IPS-NIHi7 (cell line): ENCODE measurements around the gene PRR15.
"Not testable (repeated sequence)": the region's sequence is repeated elsewhere in the genome, so short reads cannot be mapped to it uniquely, and the experiment has no call there.

Experiments used
- DNase-seq: peaks from one replicate; pipeline ENCODE4 v3.0.0; 2012; ENCODE audit warnings: mixed read lengths; ENCODE audit errors: extremely low spot score

PRR15 gene, protein sequence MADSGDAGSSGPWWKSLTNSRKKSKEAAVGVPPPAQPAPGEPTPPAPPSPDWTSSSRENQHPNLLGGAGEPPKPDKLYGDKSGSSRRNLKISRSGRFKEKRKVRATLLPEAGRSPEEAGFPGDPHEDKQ

DNA sequence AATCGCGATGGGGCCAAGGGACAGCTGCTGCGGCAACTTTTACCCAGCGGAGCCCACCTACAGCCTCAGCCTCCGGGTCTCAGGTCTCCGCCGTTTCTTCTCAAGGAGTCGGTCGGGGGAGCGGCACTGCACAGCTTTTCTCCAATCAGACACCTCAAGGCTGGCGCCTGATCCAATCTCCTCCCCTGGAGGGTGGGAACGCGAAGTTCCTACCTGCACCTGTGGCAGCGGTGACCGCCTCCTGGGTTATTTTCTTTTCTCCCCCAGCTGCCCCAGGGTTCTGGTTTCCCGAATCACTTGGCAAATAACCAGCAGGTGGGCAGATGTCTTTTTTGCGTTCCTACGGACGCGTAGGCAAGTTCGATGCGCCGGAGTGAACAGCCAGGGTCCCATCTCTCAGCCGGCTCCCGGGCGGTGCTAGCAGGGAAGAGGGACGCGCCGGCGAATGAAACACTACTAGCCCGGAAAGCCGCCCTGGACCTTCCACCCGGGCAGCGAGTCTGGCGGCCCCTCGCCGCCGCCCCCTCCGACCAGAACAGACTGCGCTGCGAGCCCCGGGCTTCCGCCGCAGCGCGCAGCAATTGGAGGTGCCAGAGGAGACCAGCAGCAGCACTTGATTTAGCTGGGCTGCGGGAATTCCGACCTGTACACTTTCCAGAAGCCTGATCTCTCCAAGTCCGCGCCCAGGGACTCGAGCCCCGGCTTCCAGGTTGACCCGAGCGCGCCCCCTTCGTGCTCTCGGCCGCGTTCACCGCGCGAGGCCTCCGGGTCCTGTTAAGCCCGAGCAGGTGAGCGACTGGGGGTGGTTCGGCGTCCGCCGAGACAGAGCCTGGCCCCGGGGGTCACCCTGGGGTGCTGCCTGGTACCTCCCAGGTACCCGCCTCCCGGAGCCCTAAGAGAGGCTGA is at the start of gene PRR15:
PRR15 (plus strand) TSS at position 246 of the 906 bp plus-strand sequence. CDS start 2,495 bp downstream, outside the sequence.
- peak; percentile 85 for DNase-seq

DNA sequence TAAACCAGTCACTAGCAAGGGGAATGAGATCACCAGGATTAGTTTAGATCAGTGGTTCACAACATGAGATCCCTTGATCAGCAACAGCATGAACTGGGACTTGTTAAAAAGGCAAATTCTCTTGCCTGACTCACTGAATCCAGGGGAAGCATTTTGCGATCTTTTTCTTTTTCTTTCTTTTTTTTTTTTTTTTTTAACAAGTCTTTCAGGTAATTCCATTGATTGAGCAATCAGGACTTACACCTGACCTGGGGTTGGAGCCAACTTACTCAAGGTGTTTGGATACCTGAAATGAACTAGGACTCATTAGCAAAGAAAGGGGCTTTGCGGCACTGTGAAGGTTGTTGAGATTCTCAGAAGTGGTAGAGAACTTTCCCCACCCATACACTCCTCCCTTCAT is 47.1 kb upstream of the PRR15 start:
- no peak for DNase-seq

DNA sequence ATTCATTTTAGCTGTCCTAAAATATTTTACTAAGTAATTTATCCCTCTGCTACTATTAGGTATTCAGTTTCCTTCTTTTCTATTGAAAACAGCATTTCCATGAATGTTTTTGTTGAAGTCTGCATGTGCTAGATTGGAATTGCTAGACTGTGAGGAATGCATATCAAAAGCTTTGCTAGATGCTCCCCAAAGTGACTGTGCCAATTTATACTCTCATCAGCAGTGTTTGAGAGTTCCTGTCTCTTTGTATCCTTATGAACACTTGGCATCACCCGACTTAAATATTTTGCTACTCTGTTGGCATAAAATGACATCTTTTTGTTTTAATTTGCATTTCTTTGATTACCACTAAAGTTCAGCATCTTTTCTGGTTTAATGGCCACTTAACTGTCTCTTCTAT is 45.0 kb upstream of the PRR15 start:
- DNase-seq = no peak

DNA sequence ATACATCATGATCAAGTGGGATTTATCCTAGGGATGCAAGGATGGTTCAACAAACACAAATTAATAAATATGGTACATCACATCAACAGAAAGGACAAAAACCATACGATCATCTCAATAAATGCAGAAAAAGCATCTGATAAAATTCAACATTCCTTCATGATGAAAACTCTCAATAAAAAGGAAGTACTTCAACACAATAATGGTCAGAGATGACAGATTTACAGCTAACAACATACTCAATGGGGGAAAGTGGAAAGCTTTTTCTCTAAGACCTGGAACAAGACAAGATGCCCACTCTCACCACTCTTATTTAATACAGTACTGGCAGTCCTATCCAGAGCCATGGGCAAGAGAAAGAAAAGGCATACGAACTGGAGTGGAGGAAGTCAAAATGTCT is 39.9 kb upstream of the PRR15 start:
- DNase-seq = no peak

DNA sequence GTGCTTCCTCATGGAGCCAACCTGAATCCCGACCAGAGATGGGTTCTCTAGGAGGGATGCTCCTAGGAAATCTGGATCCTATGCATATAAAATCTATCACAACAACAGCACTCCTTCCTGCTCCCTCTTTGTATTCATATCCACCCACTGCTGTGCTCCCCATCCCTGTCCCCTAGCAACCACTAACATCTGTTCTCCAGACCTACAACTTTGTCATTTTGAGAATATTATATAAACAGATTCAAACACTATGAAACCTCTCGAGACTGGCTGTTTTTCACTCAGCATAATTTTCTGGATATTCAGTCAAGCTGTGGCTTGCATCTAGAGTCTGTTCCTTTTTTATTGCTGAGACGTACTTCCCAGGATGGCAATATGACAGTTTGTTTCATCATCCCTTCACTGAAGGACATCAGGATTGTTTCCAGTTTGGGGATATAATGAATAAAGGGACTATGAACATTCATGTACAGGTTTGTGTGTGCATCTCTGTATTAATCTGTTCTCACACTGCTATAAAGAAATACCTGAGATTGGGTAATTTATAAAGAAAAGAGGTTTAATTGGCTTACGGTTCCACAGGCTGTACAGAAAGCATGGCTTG is 36.0 kb upstream of the PRR15 start:
- no peak for DNase-seq

DNA sequence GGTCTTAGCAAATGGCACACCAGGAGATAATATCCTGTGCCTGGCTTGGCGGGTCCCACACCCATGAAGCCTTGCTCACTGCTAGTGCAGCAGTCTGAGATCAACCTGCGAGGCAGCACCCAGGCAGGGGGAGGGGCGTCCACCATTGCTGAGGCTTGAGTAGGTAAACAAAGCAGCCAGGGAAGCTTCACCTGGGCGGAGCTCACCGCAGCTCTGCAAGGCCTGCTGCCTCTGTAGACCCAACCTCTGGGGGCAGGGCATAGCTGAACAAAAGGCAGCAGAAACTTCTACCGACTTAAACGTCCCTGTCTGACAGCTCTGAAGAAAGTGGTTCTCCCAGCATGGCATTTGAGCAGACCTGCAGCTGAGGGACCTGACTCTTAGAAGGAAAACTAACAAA is 35.1 kb upstream of the PRR15 start:
- not testable (repeated sequence) for DNase-seq

DNA sequence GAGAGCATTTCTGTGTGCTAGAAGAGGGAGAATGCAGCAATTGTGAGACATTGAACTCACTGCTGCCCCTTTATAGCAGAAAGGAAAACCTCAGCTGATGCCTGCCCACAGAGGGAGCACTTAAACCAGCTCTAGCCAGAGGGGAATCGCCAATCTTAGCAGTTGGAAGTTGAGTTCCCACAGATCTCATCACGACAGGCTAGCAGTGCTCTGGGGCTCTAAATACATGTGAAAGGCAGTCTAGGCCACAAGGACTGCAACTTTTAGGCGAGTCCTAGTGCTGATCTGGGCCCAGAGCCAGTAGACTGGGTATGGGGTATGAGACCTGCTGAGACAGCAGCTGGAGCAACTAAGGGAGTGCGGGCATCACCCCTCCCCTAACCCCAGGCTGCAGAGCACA is 25.2 kb upstream of the PRR15 start:
- no peak for DNase-seq

DNA sequence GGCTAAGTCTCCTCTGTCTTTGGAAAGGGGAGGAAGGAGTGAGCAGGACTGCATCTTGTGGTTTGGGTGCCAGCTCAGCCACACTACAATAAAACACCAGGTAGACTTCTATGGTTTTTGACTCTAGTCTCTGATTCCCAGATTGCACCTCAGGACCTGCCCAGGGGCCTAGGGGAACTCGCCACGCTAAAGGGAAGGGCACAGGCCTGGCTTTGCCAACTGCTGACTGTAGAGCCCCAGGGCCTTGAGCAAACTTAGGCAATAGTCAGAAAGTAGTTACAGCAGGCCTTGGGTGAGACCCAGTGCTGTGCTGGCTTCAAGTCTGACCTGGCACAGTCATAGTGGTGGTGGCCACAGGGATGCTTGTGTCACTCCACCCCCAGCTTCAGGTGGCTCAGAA is 24.2 kb upstream of the PRR15 start:
- DNase-seq = no peak

DNA sequence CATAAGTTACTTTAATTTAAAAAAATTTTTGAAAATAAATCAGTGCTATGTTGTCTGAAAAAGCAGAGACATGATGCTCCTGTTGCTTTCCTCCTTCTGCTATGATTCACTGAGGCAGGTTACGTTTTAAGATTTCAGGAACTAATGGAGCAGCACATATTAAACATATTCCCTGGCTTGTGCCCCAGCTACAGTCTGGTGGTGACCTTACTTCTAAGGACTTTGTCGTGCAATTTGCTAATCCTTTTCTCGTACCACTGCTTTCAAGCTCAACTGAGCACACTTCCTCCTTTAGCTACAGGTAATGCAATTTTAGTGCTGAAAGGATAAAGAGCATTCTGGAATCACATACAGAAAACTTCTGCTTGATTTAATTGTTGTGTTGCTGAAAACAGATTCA is 16.2 kb upstream of the PRR15 start:
- no peak for DNase-seq

DNA sequence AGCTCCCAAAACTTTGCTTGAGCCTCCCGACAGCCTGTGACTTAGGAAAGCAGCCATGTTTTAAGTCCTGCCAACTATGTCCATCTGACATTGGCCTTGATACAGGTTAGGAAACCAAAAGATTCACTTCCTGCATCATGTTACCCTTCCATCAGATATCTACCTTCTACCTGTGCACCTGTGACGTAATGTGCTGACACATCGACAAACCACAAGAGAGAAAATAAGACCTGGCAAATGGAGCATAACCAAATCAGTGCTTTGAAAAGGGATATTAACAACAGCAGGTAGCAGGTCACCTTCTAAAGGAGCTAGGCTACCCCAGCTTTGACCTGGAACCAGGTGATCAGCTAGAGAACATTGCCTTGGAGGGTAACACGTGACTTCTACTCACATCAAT is 14.8 kb upstream of the PRR15 start:
- DNase-seq = no peak

DNA sequence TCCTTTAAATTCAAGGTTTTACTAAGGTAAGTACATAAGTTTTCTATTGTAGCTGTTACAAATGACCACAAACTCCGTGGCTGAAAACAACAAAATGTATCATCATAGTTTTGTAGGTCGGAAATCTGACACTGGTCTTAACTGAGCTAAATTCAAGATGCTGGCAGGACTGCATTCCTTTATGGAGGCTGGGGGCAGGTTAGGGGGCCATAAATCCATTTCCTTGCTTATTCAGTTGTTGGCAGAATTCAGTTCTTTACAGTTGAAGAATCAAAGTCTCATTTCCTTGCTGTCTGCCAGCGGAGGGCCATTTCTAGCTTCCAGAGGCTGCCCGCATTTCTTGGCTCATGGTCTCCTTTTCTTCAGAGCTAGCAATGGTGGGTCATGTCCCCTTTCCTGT is 11.2 kb upstream of the PRR15 start:
- no peak for DNase-seq

DNA sequence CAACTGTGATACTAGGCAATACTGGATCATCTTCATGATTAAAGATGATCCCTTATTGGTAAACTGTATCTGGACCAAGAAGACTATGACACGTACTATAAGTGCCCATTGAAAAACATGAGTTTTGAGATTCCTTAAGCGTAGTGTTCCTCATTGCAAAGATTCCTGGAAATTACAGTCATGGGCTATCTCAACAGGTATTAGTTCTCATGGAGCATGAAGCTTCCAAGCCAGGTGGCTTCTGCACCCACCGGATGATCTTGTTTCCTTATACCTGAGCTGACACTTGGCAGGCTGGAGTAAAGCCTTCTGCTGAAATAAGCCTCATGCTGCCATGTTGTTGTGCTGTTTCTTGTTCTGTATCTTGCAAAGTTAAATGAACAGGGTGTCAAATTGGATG is 8.6 kb upstream of the PRR15 start:
- no peak for DNase-seq

DNA sequence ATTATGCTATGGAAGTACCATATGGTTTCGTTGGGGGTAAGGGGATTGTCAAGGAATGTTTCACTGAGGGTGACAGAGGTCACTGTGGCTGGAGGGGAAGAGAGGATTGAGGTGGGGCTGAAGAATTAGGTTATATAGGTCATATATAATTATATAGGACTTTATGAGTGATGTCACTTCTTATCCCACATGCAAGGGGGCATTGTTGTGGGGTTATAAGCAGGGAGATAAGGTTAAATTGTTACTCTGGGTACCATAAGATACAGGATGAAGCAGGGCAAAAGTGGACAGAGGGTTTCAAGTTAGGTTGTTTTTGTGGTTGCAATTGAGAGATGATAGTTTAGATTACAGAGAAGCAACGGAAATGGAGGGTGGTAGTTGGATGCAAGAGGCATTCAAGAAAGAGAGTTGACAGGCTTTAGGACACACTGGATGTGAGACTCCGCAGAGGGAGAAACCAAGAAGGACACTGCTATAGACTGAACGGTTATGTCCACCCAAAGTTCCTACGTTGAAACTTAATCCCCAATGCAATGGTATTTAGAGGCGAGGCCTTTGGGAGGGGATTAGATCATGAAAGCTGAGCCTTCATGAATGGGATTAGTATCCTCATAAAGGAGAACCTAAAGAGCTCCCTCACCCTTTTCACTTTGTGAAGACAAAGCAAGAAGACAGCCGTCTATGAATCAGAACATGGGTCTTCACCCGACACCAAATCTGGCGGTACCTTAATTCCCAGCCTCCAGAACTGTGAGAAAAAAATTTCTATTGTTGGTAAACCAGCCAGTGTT is 7.0 kb upstream of the PRR15 start:
- DNase-seq = no peak

DNA sequence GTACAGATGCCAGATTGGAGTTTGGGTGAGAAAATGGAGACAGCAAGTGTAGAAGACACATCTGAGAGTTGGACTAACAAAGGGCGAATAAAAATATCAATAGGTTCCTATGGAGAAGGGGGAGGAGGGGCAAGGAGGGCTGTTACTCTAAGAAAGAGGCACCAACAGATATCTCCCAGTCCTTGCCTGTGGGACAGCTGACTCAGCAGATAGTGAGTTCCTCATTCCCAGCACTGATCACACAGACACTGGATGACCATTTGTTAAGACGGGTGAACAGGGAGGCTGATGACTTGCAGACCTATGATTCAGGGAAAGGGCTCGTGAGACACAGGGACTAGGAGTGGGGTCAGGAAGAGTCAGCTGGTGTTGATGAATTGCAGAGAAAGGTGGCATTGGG is 5.7 kb upstream of the PRR15 start:
- peak; percentile 68 for DNase-seq

DNA sequence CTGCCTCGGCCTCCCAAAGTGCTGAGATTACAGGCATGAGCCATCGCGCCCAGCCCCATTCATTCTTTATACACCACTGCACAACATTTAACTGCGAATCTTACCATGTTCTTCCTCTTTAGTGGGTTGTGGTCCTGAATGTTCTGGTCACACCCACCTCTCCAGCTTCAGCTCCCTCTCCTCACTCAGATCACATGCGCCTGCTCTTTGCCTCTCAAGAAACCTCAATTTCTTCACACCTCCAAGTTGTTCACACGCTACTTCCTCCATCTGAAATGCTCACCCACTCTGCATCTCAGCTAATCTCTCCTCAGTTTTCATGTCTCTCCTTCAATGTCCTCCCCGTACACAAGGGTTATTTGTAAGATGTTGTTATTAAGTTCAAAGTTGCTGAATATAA is 2.4 kb upstream of the PRR15 start:
- no peak for DNase-seq

DNA sequence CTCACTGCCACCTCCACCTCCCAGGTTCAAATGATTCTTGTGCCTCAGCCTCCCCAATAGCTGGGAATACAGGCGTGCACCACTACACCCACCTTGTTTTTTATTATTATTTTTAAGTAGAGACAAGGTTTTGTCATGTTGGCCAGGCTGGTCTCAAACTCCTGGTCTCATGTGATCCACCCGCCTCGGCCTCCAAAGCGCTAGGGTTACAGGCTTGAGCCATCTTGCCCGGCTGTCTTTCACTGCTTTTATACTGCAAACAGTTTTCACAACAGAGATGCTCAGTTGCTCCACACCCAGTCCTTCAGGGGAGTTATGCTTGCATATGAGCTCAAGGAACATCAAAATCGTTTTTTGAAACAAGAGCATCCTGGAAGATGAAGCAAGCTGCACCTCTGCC is 1.3 kb upstream of the PRR15 start:
- DNase-seq = no peak

DNA sequence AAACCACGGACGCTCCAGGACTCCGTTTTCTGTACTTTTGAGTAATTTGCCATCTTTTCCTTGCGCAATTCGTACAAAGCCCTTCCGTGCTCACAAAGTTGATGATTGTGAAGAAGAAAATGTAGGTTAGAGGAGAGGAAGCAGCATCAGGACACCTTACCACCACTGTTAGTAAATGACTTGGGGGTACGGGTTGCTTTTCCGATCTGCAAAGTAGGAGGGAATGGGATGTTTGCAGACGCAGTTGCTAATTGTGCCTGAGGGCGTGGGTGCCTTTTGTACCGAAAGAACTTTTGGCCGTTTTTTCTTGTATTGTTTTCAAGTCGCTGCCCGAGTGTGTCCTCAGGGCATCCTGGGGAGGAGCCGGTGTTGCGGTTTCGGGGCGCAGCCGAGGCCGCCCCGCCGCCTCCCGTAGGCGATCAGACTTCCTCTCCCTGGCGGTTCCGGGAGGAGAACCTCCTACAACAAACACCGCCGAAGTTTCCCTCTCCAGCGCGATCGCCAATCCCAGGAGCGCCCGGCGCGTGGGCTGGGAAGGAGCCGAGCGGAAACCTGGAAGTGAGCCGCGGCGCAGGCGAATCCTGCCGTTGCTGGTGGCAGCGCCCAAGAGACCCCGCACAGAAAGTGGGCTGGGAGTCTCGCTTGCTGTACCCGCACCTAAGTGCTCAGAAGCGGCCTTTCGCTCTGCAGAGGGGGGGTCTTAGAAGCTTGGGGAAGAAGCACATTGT is 1.0 kb downstream of the PRR15 start:
- peak; percentile 65 for DNase-seq

DNA sequence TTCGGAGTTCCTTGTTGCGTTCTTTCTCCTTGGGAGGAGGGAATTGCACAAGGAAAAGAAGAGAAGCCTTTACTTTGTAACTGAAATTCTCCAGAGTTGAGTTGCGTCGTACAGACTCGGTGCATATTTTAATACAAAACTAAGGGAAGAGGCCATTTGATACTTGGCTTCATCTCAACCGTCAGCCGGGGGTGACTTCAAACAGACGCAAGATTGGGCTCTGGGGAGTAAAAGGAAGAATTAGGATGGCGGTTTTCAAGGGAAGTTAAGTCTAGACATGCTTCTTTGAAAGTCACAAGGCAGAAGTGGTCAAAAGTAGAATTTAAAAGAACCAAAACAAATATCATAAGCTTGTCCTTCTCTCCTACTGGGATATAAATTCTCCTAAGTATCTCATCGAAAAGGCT is 1.6 kb downstream of the PRR15 start:
- DNase-seq = no peak

DNA sequence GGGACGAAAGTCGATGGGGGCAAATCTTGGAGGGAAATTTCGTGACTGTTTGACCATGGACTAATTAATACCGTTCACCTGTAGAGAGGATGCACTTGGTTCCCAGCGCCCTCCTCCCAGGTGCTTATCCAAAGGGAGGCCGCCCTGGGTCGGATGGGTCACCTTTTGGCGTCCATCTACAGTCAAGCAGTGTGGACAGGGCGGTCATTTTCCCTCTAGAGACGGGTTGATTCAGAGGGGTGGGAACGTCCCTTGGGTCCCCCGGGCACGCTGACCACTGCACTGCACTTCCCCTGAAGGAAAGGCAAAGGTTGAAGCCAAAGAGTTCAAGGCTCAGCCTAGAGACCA is 2.0 kb downstream of the PRR15 start:
- DNase-seq = no peak

DNA sequence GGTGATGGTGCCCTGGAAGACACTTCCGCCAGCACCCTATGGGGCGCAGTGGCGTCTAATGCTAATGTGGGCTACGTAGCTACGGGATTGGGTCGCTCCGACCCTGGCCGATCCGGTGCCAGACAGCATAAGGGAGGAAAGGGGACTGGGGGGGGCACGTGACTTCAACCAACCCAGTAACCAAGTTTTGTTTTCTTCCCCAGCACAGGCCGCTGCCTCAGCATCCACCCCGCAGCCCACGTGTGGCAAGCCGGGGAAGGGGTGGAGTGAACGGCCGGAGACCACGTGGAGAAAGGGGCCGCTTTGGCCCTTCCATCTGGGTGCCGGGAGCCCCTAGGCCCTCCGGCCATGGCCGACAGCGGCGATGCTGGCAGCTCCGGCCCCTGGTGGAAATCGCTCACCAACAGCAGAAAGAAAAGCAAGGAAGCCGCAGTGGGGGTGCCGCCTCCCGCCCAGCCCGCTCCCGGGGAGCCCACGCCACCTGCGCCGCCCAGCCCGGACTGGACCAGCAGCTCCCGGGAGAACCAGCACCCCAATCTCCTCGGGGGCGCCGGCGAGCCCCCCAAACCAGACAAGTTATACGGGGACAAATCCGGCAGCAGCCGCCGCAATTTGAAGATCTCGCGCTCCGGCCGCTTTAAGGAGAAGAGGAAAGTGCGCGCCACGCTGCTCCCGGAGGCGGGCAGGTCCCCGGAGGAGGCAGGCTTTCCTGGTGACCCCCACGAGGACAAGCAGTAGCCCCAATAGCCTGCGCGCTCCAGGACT is 2.5 kb downstream of the PRR15 start:
- DNase-seq = no peak

DNA sequence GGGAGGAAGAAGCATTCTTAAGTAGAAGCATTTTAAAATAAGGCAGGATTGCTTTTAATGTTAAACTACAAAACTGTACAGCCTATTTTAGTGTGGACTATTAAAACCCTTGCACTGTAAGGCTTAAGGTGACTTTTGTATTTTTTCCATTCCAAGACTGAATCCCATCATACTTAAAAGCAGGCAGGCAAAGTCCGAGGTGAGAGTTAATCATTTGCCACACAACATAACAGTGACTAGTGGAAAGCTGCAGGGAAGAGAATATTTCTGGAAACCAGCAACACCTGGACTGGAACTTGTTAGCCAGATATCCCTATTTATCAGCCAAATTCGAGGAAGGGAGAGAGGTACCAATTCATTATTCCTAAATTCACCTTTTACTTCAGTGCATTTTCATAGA is 3.5 kb downstream of the PRR15 start:
- no peak for DNase-seq
